ENCODE data around the gene TOMM40. TPM values are rescaled to one million over a fixed set of nuclear protein-coding genes. Genes with fewer than 3 reads are reported as not detected.

TOMM40 gene
- total RNA-seq, 1 experiment from 2014 or later, result 180 TPM

- no peaks in the 10 kb centered on the region for H3K9me3 Mint-ChIP-seq
- Histone ChIP-seq H3K79me2 (ENCODE audit: insufficient read depth, low read length) (no peaks in the 10 kb centered on the region), H3K27me3 (ENCODE audit: insufficient read depth, low read length) (no peaks in the 10 kb centered on the region), H3K14ac (ENCODE audit: insufficient read depth, low read length) (no peak overlapping the region), H2BK20ac (ENCODE audit: low read depth, low read length, poor library complexity, severe bottlenecking) (no peak overlapping the region), H3K9ac (ENCODE audit: extremely low read depth, insufficient read length, low read length) (no peak overlapping the region), H2BK12ac (ENCODE audit: insufficient read length, low read depth, low read length) (no peak overlapping the region), H4K8ac (replicated peaks; ENCODE audit: insufficient read length, low read depth, low read length) (no peak overlapping the region), H3T11ph (ENCODE audit: low read length) (no peak overlapping the region), H4K91ac (ENCODE audit: insufficient read length, low read depth, low read length) (no peak overlapping the region), H3K4ac (ENCODE audit: low read depth, low read length) (no peak overlapping the region), H3K79me1 (ENCODE audit: insufficient read depth, low read depth, low read length, poor library complexity, severe bottlenecking) (no peaks in the 10 kb centered on the region), H3K4me2 (ENCODE audit: insufficient read depth, insufficient read length, low read length) (no peak overlapping the region), H4K20me1 (ENCODE audit: control insufficient read depth, insufficient read depth, insufficient read length) (no peaks in the 10 kb centered on the region), H2BK5ac (ENCODE audit: insufficient read length, low read length) (no peak overlapping the region), H3K23me2 (ENCODE audit: insufficient read length, low read depth, low read length, poor library complexity, severe bottlenecking) (no peaks in the 10 kb centered on the region), H4K5ac (ENCODE audit: insufficient read length, low read depth, low read length) (no peak overlapping the region), H2BK120ac (ENCODE audit: low read depth, low read length, poor library complexity, severe bottlenecking) (no peak overlapping the region), H2AFZ (ENCODE audit: low read length) (no peak overlapping the region), H3K4me1 (ENCODE audit: insufficient read depth, low read length) (no peaks in the 10 kb centered on the region), H2BK15ac (ENCODE audit: low read depth, low read length) (no peak overlapping the region), H3K18ac (ENCODE audit: insufficient read length, low read depth, low read length) (no peak overlapping the region), H3K9me3 (ENCODE audit: control insufficient read depth, low read depth, low read length) (no peaks in the 10 kb centered on the region), H2AK5ac (ENCODE audit: insufficient read length, low read length) (no peak overlapping the region), H3K27ac (ENCODE audit: insufficient read length, low read depth, low read length) (no peak overlapping the region), H3K23ac (ENCODE audit: insufficient read length, low read depth, low read length) (no peak overlapping the region), H3K56ac (ENCODE audit: insufficient read length, low read depth, low read length) (no peak overlapping the region)
- no CpG with 5 or more reads among the region's 5 CpGs for WGBS (ENCODE audit: extremely low coverage, insufficient read length, low lambda C conversion rate)
- TF ChIP-seq, protein P1, sequence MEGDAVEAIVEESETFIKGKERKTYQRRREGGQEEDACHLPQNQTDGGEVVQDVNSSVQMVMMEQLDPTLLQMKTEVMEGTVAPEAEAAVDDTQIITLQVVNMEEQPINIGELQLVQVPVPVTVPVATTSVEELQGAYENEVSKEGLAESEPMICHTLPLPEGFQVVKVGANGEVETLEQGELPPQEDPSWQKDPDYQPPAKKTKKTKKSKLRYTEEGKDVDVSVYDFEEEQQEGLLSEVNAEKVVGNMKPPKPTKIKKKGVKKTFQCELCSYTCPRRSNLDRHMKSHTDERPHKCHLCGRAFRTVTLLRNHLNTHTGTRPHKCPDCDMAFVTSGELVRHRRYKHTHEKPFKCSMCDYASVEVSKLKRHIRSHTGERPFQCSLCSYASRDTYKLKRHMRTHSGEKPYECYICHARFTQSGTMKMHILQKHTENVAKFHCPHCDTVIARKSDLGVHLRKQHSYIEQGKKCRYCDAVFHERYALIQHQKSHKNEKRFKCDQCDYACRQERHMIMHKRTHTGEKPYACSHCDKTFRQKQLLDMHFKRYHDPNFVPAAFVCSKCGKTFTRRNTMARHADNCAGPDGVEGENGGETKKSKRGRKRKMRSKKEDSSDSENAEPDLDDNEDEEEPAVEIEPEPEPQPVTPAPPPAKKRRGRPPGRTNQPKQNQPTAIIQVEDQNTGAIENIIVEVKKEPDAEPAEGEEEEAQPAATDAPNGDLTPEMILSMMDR (conservative IDR thresholded peaks at IDR 0.05), result no peak
- no peak for DNase-seq
- H3K4me1 Mint-ChIP-seq, result peaks cover 4 to 7% of the 10 kb centered on the region in 2 experiments
- peaks cover 4% of the 10 kb centered on the region for H3K27me3 Mint-ChIP-seq (ENCODE audit: low read depth)
- H3K27ac Mint-ChIP-seq, result no peak overlapping the region
- H3K36me3 Mint-ChIP-seq (ENCODE audit: insufficient read depth in 1 of 3, low read depth in 3 of 3), result no peaks in the 10 kb centered on the region
- no peak overlapping the region for H3K4me3 Mint-ChIP-seq
Observed at GRCh38 chr19:44939668-44940067, 48.6 kb downstream of the TOMM40 start.
